Measurements from ENCODE around the gene TMEM45B.
"Not testable (repeated sequence)": the region's sequence is repeated elsewhere in the genome, so short reads cannot be mapped to it uniquely, and the experiment has no call there.

TMEM45B gene

GRCh38 chr11:129846508-129847335 lies 31.1 kb downstream of the TMEM45B start:
- H3K27ac ChIP-seq (ENCODE audit: low read depth, low read length), result peak overlapping the region; percentile 13
- H3K4me3 ChIP-seq (ENCODE audit: low read depth in 1 of 2, low read length in 2 of 2), result peak overlapping the region in 1 of 2 donors; percentile 32
- H3K36me3 ChIP-seq (ENCODE audit: control insufficient read depth in 1 of 2, insufficient read depth in 2 of 2, low read length in 2 of 2), result peaks cover 0 to 5% of the 10 kb centered on the region in 2 donors
- H3K9ac ChIP-seq (ENCODE audit: low read depth in 1 of 2, low read length in 2 of 2), result peak overlapping the region; percentile 13 to 38
- peaks cover 20 to 31% of the 10 kb centered on the region in 2 donors for H3K4me1 ChIP-seq (ENCODE audit: control insufficient read depth in 1 of 2, insufficient read depth in 2 of 2, low read length in 2 of 2)
- no peaks in the 10 kb centered on the region for H3K9me3 ChIP-seq (ENCODE audit: control insufficient read depth in 1 of 2, low read length in 2 of 2)
- no peaks in the 10 kb centered on the region for H3K27me3 ChIP-seq (ENCODE audit: control insufficient read depth in 1 of 2, insufficient read depth in 2 of 2, low read length in 2 of 2)

GRCh38 chr11:129847361-129847760 lies 31.7 kb downstream of the TMEM45B start:
- not testable (repeated sequence) for H3K4me3 ChIP-seq (ENCODE audit: low read depth in 1 of 2, low read length in 2 of 2); H3K27me3 ChIP-seq (ENCODE audit: control insufficient read depth in 1 of 2, insufficient read depth in 2 of 2, low read length in 2 of 2); H3K9me3 ChIP-seq (ENCODE audit: control insufficient read depth in 1 of 2, low read length in 2 of 2); H3K9ac ChIP-seq (ENCODE audit: low read depth in 1 of 2, low read length in 2 of 2); H3K36me3 ChIP-seq (ENCODE audit: control insufficient read depth in 1 of 2, insufficient read depth in 2 of 2, low read length in 2 of 2)
- peak overlapping the region; percentile 13 for H3K27ac ChIP-seq (ENCODE audit: low read depth, low read length)
- peaks cover 20 to 35% of the 10 kb centered on the region in 2 donors for H3K4me1 ChIP-seq (ENCODE audit: control insufficient read depth in 1 of 2, insufficient read depth in 2 of 2, low read length in 2 of 2)

GRCh38 chr11:129849447-129850130 lies 33.9 kb downstream of the TMEM45B start:
- H3K27ac ChIP-seq (ENCODE audit: low read depth, low read length), result no peak overlapping the region
- H3K36me3 ChIP-seq (ENCODE audit: control insufficient read depth in 1 of 2, insufficient read depth in 2 of 2, low read length in 2 of 2), result peaks cover 13 to 29% of the 10 kb centered on the region in 2 donors
- H3K9me3 ChIP-seq (ENCODE audit: control insufficient read depth in 1 of 2, low read length in 2 of 2), result no peaks in the 10 kb centered on the region
- H3K4me1 ChIP-seq (ENCODE audit: control insufficient read depth in 1 of 2, insufficient read depth in 2 of 2, low read length in 2 of 2), result peaks cover 30 to 42% of the 10 kb centered on the region in 2 donors
- H3K9ac ChIP-seq (ENCODE audit: low read depth in 1 of 2, low read length in 2 of 2), result no peak overlapping the region
- no peaks in the 10 kb centered on the region for H3K27me3 ChIP-seq (ENCODE audit: control insufficient read depth in 1 of 2, insufficient read depth in 2 of 2, low read length in 2 of 2)
- no peak overlapping the region for H3K4me3 ChIP-seq (ENCODE audit: low read depth in 1 of 2, low read length in 2 of 2)

DNA sequence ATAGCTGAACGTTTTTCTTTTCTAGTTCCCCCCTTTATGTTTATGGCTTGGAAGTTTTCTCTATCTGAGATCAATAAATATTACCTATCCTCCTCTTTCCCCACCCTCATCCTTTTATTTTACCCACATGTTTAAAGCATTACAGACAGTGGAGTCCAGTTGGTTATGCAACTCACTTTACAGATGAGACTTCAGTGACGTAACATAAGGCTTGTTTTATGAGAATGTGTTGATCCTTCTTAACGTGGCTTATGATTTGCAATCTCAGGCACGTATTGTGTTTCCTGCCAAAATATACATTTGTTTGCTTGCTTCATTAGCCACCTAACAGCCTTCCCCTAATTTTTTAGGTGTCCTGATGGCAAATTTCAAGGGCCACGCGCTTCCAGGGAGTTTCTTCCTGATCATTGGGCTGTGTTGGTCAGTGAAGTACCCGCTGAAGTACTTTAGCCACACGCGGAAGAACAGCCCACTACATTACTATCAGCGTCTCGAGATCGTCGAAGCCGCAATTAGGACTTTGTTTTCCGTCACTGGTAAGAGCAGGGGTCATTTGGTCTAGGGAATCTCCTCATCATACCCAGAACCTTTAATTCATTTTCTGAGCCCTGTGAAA lies 36.6 kb downstream of the TMEM45B start:
- Histone ChIP-seq H3K27ac (ENCODE audit: low read depth, low read length) (no peak overlapping the region), H3K27me3 (ENCODE audit: control insufficient read depth in 1 of 2, insufficient read depth in 2 of 2, low read length in 2 of 2) (no peaks in the 10 kb centered on the region), H3K9me3 (ENCODE audit: control insufficient read depth in 1 of 2, low read length in 2 of 2) (no peaks in the 10 kb centered on the region), H3K9ac (ENCODE audit: low read depth in 1 of 2, low read length in 2 of 2) (no peak overlapping the region), H3K4me1 (ENCODE audit: control insufficient read depth in 1 of 2, insufficient read depth in 2 of 2, low read length in 2 of 2) (peaks cover 22 to 26% of the 10 kb centered on the region in 2 donors), H3K36me3 (ENCODE audit: control insufficient read depth in 1 of 2, insufficient read depth in 2 of 2, low read length in 2 of 2) (peaks cover 25 to 48% of the 10 kb centered on the region in 2 donors), H3K4me3 (ENCODE audit: low read depth in 1 of 2, low read length in 2 of 2) (no peak overlapping the region)

- Histone ChIP-seq H3K9ac (ENCODE audit: low read depth in 1 of 2, low read length in 2 of 2) (no peak overlapping the region), H3K36me3 (ENCODE audit: control insufficient read depth in 1 of 2, insufficient read depth in 2 of 2, low read length in 2 of 2) (peaks cover 33 to 62% of the 10 kb centered on the region in 2 donors), H3K9me3 (ENCODE audit: control insufficient read depth in 1 of 2, low read length in 2 of 2) (no peaks in the 10 kb centered on the region), H3K4me1 (ENCODE audit: control insufficient read depth in 1 of 2, insufficient read depth in 2 of 2, low read length in 2 of 2) (peaks cover 21 to 22% of the 10 kb centered on the region in 2 donors), H3K27ac (ENCODE audit: low read depth, low read length) (no peak overlapping the region), H3K27me3 (ENCODE audit: control insufficient read depth in 1 of 2, insufficient read depth in 2 of 2, low read length in 2 of 2) (no peaks in the 10 kb centered on the region), H3K4me3 (ENCODE audit: low read depth in 1 of 2, low read length in 2 of 2) (no peak overlapping the region)
Measured at GRCh38 chr11:129853518-129854231, 38.0 kb downstream of the TMEM45B start.

DNA sequence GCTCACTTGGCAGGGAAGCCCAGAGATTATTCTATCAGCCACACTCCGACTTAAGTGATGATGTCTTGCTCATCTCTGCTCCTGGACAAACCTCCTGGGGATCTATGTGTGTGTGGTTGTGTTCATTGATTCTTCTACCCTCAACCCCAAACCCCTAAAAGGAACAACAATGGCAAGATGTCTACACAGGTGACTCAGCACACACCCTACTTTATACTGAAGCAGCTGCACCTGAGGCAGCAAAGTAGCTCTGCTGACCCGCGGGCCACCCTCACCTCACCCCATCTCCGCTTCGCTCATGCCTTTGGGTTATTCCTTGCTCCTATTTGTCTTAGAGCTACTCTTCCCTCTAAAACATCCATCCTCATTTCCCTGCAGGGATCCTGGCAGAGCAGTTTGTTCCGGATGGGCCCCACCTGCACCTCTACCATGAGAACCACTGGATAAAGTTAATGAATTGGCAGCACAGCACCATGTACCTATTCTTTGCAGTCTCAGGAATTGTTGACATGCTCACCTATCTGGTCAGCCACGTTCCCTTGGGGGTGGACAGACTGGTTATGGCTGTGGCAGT lies 38.7 kb downstream of the TMEM45B start:
- H3K4me1 ChIP-seq (ENCODE audit: control insufficient read depth in 1 of 2, insufficient read depth in 2 of 2, low read length in 2 of 2), result peaks cover 16 to 20% of the 10 kb centered on the region in 2 donors
- no peak overlapping the region for H3K9ac ChIP-seq (ENCODE audit: low read depth in 1 of 2, low read length in 2 of 2)
- no peaks in the 10 kb centered on the region for H3K27me3 ChIP-seq (ENCODE audit: control insufficient read depth in 1 of 2, insufficient read depth in 2 of 2, low read length in 2 of 2)
- H3K27ac ChIP-seq (ENCODE audit: low read depth, low read length), result no peak overlapping the region
- peaks cover 35 to 67% of the 10 kb centered on the region in 2 donors for H3K36me3 ChIP-seq (ENCODE audit: control insufficient read depth in 1 of 2, insufficient read depth in 2 of 2, low read length in 2 of 2)
- no peak overlapping the region for H3K4me3 ChIP-seq (ENCODE audit: low read depth in 1 of 2, low read length in 2 of 2)
- no peaks in the 10 kb centered on the region for H3K9me3 ChIP-seq (ENCODE audit: control insufficient read depth in 1 of 2, low read length in 2 of 2)

- no peak overlapping the region for H3K27ac ChIP-seq (ENCODE audit: low read depth, low read length)
- peaks cover 11 to 14% of the 10 kb centered on the region in 2 donors for H3K4me1 ChIP-seq (ENCODE audit: control insufficient read depth in 1 of 2, insufficient read depth in 2 of 2, low read length in 2 of 2)
- H3K4me3 ChIP-seq (ENCODE audit: low read depth in 1 of 2, low read length in 2 of 2), result no peak overlapping the region
- H3K27me3 ChIP-seq (ENCODE audit: control insufficient read depth in 1 of 2, insufficient read depth in 2 of 2, low read length in 2 of 2), result no peaks in the 10 kb centered on the region
- peaks cover 35 to 70% of the 10 kb centered on the region in 2 donors for H3K36me3 ChIP-seq (ENCODE audit: control insufficient read depth in 1 of 2, insufficient read depth in 2 of 2, low read length in 2 of 2)
- H3K9me3 ChIP-seq (ENCODE audit: control insufficient read depth in 1 of 2, low read length in 2 of 2), result no peaks in the 10 kb centered on the region
- no peak overlapping the region for H3K9ac ChIP-seq (ENCODE audit: low read depth in 1 of 2, low read length in 2 of 2)
Measured at GRCh38 chr11:129855086-129855485, 39.4 kb downstream of the TMEM45B start.

DNA sequence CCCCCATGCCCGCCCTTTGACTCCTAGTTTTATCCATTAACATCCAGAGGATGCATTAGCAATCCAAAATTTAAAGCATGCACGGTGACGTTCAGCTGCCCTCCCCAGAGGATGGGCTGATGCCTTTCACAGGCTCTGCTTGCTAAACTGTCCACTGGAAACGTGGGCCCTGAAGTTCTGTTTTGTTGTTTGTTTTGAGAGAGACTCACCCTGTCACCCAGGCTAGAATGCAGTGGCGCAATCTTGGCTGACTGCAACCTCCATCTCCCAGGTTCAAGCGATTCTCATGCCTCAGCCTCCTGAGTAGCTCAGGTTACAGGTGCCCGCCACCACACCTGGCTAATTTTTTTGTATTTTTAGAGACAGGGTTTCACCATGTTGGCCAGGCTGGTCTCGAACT lies 40.4 kb downstream of the TMEM45B start:
- Histone ChIP-seq H3K9ac (ENCODE audit: low read depth in 1 of 2, low read length in 2 of 2) (no peak overlapping the region), H3K9me3 (ENCODE audit: control insufficient read depth in 1 of 2, low read length in 2 of 2) (no peaks in the 10 kb centered on the region), H3K27ac (ENCODE audit: low read depth, low read length) (no peak overlapping the region), H3K36me3 (ENCODE audit: control insufficient read depth in 1 of 2, insufficient read depth in 2 of 2, low read length in 2 of 2) (peaks cover 38 to 78% of the 10 kb centered on the region in 2 donors), H3K4me1 (ENCODE audit: control insufficient read depth in 1 of 2, insufficient read depth in 2 of 2, low read length in 2 of 2) (peaks cover 11 to 18% of the 10 kb centered on the region in 2 donors), H3K4me3 (ENCODE audit: low read depth in 1 of 2, low read length in 2 of 2) (no peak overlapping the region), H3K27me3 (ENCODE audit: control insufficient read depth in 1 of 2, insufficient read depth in 2 of 2, low read length in 2 of 2) (no peaks in the 10 kb centered on the region)

- no peak overlapping the region for H3K9ac ChIP-seq (ENCODE audit: low read depth in 1 of 2, low read length in 2 of 2)
- H3K4me3 ChIP-seq (ENCODE audit: low read depth in 1 of 2, low read length in 2 of 2), result no peak overlapping the region
- H3K36me3 ChIP-seq (ENCODE audit: control insufficient read depth in 1 of 2, insufficient read depth in 2 of 2, low read length in 2 of 2), result peaks cover 25 to 74% of the 10 kb centered on the region in 2 donors
- H3K4me1 ChIP-seq (ENCODE audit: control insufficient read depth in 1 of 2, insufficient read depth in 2 of 2, low read length in 2 of 2), result peaks cover 20 to 29% of the 10 kb centered on the region in 2 donors
- H3K27ac ChIP-seq (ENCODE audit: low read depth, low read length), result peak overlapping the region; percentile 57
- no peaks in the 10 kb centered on the region for H3K9me3 ChIP-seq (ENCODE audit: control insufficient read depth in 1 of 2, low read length in 2 of 2)
- no peaks in the 10 kb centered on the region for H3K27me3 ChIP-seq (ENCODE audit: control insufficient read depth in 1 of 2, insufficient read depth in 2 of 2, low read length in 2 of 2)
Measured at GRCh38 chr11:129861702-129862522, 46.3 kb downstream of the TMEM45B start.

Data from duodenal mucosa (tissue), 2 donors.